Activated naive CD4-positive, alpha-beta T cell (primary cell): ENCODE measurements around the gene LRIT3.

Experiments
- DNase-seq, 4 experiments: peaks; one replicate each; lab custom pipeline; 2025; lab: John Stamatoyannopoulos, UW

The LRIT3 gene

DNA sequence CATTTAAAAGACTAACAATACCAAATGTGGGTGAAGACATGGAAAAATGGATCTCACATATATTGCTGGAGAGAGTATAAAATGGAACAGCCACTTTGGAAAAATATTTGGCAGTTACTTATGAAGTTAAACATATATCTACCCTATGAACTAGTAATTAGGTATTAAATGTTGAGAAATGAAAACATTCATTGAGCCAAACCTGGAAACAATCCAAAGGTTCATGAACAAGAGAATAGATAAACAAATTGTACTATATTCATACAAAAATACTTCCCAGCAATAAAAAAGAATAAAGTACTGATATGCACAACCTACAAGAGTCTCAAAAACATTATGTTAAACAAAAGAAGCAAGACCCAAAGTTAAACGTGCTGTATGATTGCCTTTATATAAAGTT is 60.8 kb downstream of the LRIT3 start:
- DNase-seq = no peak

DNA sequence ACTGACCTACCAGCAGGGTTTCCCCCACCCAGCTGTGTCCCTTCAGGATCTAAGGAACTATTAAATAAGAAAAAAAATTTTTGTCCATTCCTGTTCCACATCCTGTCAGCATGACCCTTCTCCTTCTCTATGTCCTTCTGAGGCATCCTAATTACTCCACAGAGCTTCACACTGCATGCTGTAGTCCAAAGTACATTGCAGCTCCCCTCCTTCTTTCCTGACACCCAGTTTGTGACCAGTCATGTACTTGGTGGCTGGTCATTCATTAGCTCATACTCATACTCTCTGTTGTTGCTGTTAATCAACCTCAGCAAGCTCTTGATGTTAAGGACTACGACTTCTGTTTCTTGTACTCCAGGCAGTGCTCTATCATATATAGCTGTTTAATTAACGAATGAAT is 62.3 kb downstream of the LRIT3 start:
- no peak for DNase-seq

DNA sequence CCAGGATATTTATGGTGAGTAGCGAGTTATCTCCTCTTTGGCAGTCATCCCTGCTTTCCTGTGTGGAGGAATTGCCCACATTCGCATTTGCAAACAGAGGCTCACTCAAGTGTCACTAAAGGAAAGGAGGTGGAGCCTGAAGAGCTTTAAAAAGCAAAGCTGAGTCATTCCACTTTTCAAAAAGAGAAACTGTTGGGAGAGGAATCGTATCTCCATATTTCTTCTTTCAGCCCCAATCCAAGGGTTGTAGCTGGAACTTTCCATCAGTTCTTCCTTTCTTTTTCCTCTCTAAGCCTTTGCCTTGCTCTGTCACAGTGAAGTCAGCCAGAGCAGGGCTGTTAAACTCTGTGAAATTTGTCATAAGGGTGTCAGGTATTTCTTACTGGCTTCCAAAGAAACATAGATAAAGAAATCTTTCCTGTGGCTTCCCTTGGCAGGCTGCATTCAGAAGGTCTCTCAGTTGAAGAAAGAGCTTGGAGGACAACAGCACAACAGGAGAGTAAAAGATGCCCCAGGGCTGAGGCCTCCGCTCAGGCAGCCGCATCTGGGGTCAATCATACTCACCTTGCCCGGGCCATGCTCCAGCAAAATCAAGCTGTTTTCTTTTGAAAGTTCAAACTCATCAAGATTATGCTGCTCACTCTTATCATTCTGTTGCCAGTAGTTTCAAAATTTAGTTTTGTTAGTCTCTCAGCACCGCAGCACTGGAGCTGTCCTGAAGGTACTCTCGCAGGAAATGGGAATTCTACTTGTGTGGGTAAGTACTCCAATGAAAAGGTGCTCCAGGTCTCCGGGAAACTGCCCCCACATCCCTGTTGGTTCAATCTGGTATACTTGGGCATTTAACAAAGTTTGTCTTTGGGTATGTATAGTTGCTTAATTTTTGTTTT is 65.0 kb downstream of the LRIT3 start, which contains the start of gene EGF:
Gene EGF (plus strand): TSS at position 178 of the 890 bp plus-strand sequence. CDS start 453 bp downstream, at position 631.
- DNase-seq = no peak

DNA sequence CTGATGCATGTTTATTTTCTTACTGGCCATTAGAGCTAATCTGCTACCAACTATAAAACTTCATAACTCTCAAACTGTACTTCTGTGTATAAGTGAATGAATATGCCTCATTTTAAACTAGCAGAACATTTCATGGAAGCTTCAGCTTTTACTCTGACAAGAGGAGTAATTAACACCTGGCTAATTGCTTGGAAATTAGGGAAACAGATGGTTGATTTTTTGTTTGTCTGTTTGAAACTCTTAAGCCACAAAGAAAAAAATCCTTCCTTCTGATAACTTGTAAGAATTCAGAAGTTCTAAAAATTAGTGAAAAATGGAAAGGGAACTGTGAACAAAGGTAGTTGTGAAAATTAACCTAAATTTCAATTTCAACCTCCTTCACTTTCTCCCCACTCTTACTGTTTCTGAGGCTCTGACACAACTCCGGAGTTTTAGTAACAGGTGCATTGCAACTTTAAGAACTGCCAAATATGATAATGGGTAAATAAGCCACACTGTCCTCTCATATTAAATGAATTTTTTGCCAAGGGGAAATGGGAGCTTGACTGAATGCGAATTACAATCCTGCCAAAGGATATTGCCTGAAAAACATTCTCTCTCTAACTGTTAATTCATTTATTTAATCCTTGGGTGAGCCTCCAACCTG is 65.8 kb downstream of the LRIT3 start:
- no peak for DNase-seq

DNA sequence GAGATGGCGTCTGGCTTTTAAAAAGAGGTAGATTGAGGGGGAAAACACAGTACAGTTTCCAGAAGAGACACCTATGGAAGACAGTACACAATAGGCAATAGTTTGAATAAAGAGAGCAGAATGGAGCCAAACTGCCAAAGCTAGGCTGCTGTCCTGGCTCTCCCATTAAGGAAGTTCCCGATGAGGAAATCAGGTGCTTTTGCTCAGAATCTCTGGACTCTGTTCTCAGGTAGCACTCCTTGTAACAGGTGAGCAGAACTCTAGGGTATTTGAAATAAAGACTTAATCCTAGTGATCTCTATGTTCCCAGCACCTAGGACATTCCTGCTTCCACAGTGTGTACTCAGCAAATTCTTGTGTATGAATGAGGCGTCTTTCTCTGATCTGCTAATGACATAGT is 66.4 kb downstream of the LRIT3 start:
- no peak for DNase-seq

DNA sequence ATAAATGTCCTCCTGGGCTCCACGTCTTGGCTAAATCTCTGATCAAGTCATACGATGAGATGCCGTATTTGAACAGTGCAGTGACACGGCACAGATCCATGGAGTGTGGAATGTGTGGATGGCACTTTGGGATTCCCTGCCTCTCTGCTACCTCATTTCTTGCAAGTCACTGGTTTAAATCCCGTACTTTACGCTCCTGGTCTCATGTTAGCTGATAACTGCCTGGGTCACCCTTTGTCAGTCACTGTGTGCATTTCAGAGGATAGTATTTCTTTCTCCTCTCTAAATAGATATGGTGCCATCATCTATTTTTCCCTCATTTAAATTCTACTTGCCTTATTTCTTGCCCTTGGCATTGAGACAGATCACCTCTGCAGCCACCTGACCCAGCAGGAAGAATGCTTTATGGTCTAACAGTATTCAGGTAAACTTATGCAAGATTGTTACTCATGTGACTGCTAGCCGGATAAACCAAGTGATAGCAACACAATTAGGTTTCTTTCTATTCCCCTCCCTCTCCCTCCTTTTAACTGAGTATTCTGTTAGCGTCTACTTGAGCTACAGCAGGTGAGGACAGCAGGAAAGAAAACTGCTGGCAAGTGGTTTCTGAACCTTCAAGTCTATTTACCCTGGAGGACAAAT is 67.6 kb downstream of the LRIT3 start:
- no peak for DNase-seq

DNA sequence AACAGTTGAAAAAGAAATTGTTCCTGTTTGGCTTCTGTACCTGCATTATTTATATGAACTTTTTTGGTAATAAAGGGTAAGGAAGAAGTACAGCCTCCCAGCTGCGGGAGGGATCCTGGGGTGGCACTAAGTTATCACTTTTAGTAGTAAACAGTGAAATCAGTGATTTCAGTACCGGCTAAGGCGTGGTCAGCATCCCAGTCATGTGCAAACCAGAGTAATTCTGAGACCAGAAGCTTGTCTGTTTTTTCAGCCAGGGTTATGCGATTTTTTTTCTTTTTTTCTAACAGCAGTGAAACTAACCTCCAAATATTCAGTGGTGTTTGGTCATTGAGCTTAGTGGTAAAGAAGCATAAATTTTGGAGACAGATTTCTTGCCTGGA is 68.1 kb downstream of the LRIT3 start:
- no peak for DNase-seq

DNA sequence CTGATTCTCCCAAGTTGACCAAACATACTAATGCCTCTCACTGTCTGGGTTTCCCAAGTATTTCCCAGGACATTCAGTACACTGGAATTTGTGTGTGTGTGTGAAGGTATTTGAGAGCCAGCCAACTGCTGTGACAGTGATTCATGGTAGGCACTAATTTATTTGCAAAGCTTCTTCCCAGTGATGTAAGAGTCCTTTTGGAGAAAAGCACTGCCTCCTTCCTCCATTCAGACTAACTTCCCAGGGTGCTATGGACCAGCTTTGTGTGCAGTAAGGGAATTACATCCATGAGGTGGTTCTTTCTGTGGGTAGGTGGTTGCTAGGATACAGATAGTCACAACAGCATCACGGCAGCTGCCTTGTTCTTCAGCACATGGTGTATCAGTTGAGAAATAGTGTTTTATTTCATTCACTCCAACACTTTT is 73.5 kb downstream of the LRIT3 start:
- DNase-seq = no peak
